ENCODE results near the gene GSDMA. TPM values are rescaled to one million over a fixed set of nuclear protein-coding genes. Genes with fewer than 3 reads are reported as not detected.

The GSDMA gene, protein sequence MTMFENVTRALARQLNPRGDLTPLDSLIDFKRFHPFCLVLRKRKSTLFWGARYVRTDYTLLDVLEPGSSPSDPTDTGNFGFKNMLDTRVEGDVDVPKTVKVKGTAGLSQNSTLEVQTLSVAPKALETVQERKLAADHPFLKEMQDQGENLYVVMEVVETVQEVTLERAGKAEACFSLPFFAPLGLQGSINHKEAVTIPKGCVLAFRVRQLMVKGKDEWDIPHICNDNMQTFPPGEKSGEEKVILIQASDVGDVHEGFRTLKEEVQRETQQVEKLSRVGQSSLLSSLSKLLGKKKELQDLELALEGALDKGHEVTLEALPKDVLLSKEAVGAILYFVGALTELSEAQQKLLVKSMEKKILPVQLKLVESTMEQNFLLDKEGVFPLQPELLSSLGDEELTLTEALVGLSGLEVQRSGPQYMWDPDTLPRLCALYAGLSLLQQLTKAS
- 0.59 and 1.6 TPM in 2 replicates for total RNA-seq

DNA sequence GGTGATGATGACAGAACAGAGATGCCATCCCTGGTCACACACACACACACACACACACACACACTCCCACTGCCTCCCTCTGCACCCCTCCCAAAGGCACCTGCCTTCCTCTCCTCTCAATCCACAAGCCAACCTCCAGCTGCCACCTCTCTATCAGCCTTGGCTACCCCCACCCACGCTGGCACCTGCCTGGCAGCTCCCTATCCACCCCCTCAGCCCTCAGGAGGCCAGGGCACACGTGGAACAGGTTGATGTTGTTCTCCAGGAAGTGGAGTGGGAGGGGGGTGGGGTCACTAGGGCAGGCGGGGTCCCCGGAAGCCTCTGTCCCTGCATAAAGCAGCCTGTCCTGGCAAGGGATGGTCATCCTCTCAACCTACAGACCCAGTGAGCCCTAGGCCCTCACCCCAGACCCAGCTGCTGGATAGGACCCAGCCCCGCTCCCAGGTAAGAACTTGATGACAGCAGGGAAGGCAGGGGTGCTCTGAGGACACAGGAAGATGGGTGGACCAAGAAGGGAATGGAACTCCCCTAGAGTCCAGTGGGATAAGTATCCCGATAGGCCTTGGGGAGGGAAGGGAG is at the start of gene GSDMA:
TSS of gene GSDMA (plus strand) at position 363 of the 579 bp plus-strand sequence. CDS start 2,684 bp downstream, outside the sequence.
- intact Hi-C loops (cut with micrococcal nuclease) = no loop called here

- intact Hi-C loops (cut with micrococcal nuclease) = no loop called here
Observed at GRCh38 chr17:39913989-39914388, 48.8 kb upstream of the GSDMA start.

DNA sequence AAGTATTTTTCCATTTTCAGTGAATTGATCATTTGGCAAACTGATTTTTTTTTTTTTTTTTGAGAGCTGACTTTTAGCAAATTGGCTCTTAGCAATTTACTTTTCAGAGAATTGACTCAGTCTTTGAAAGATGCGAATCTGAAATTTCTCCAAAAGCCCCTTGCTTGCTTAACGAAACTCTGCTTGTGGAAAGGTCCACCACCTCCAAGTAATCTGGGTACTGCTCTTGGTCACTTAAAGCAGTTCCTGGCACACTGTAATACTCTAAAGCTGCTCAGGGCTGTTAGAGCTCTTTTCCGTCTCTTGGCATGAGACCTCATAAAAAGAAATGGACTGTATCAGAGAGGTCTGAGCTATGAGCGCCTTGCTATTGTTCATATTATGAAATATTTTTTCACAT is 47.2 kb upstream of the GSDMA start:
- intact Hi-C loops (cut with micrococcal nuclease) = no loop called here

- intact Hi-C loops (cut with micrococcal nuclease) = no loop called here
Observed at GRCh38 chr17:39916918-39917317, 45.9 kb upstream of the GSDMA start.

- intact Hi-C loops (cut with micrococcal nuclease) = no loop called here
Observed at GRCh38 chr17:39919087-39919683, 43.6 kb upstream of the GSDMA start.

DNA sequence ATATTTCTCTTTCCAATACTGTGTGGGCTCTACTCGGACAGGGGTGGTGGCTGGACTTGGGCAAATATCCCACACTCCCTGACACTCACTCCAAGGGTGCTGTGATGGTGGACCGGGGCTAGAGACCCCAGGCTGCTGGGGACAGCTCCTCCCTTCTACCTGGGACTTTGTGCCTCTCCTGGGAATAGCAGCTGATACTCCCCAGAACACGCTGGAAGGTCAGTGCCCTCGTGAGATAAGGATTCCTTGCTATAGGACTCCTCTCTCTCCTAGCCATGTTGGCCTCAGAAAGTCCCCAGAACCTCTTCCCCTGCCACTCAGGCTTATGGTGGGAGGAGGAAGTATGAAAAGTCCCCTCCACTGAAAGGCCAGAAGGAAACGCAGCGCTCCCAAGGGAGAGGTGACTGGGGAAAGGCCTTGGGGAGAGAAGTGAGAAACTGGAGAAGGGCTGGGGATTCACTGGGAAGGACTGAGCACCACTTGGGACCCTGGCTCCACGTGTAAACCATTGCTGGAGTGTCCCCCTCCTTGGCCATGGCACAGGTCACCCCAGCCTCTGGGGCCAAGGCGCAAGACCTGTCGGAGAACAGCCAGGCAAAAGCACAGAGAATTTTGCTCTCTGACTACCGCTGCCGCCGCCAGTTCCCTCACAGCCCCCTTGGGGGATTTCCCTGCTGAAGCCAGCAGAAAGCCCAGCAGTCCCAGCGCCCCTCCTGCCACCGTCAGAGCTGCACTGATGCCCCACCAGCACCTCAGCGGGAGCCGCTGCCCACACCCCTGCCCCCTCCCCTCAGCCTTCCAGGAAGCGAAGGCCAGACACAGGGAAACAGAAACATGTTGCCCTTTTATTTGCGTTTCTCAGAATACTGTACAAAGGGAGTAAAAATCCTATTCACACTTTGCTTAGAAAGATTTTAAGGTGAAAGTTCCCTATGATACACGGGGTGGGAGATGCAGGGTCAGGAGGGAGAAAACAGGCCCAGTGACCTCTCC is 42.3 kb upstream of the GSDMA start:
- intact Hi-C loops (cut with micrococcal nuclease) = loop anchor here (10.0 kb wide), 2 partner anchors 126 to 166 kb away; no protein-coding TSS in a partner anchor

DNA sequence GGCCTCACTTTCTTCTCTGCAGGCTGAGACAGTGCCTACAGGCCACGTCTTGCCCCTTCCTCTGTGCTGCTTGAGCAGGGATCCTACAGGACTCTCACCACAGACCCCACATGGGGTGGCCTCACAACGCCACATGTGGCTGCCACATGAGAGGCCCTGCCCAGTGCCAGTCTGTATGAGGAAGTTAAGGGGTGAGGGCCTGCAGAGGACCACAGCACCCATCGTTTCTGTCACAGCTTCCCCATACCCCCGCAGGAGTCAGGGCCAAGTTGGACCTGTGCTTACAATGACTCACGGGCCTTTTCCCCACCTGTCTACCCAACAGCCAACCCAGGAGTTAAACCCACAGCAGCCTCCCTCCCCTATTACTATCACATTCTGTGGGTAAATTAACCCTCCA is 41.5 kb upstream of the GSDMA start:
- intact Hi-C loops (cut with micrococcal nuclease) = loop anchor here (10.0 kb wide), 2 partner anchors 127 to 167 kb away; no protein-coding TSS in a partner anchor

- intact Hi-C loops (cut with micrococcal nuclease) = loop anchor here (10.0 kb wide), 2 partner anchors 127 to 167 kb away; no protein-coding TSS in a partner anchor
Observed at GRCh38 chr17:39922006-39922405, 40.8 kb upstream of the GSDMA start.

DNA sequence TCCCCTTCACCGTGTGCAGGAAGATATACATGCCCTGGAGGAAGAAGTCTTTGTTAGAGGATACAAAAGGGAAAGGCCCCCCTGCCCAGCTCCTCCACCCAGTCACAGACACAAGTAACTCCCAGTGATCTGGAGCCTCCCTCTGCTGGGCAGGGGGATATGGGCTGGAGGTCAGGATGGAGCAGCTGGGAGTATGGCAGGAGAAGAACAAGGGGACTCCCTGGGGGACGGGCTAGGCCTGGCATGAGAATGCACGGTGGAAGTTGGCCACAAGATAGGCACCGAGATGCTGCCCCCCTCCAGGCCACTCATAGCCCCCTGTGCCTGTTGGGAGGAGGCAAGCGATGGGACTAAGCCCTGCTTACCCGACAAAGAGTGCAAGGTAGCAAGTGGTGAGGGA is 39.6 kb upstream of the GSDMA start:
- intact Hi-C loops (cut with micrococcal nuclease) = loop anchor here (10.0 kb wide), 2 partner anchors 128 to 168 kb away; no protein-coding TSS in a partner anchor

- intact Hi-C loops (cut with micrococcal nuclease) = loop anchor here (10.0 kb wide), 2 partner anchors 129 to 169 kb away; no protein-coding TSS in a partner anchor
Observed at GRCh38 chr17:39923836-39924690, 38.7 kb upstream of the GSDMA start.

DNA sequence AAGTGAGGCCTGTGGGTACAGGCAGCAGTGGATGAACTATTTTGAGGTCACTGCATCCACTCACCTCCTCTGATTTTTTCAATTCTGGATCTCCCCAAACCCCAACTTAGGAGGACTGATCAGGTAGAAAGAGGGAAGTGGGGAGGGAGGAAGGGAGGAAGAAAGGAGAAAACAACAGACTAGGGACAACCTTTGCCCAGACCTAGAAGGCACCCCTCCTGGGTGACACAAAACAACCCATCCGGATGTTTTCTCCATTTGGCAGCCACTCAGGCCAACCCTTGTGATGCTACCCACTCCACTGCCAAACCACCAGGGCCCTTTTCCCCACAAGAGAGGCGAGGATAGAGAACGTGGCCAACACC is 38.1 kb upstream of the GSDMA start:
- intact Hi-C loops (cut with micrococcal nuclease) = loop anchor here (5.0 to 10.0 kb wide), 3 partner anchors 62 to 170 kb away; partner anchors contain the start of gene IKZF3

GRCh38 chr17:39925282-39926134 is 37.3 kb upstream of the GSDMA start:
- intact Hi-C loops (cut with micrococcal nuclease) = loop anchor here (1.0 to 10.0 kb wide), 5 partner anchors 22 to 173 kb away; partner anchors contain the start of gene IKZF3

- intact Hi-C loops (cut with micrococcal nuclease) = loop anchor here (1.0 to 10.0 kb wide), 5 partner anchors 23 to 173 kb away; partner anchors contain the start of gene IKZF3
Observed at GRCh38 chr17:39926135-39926587, 36.6 kb upstream of the GSDMA start.

DNA sequence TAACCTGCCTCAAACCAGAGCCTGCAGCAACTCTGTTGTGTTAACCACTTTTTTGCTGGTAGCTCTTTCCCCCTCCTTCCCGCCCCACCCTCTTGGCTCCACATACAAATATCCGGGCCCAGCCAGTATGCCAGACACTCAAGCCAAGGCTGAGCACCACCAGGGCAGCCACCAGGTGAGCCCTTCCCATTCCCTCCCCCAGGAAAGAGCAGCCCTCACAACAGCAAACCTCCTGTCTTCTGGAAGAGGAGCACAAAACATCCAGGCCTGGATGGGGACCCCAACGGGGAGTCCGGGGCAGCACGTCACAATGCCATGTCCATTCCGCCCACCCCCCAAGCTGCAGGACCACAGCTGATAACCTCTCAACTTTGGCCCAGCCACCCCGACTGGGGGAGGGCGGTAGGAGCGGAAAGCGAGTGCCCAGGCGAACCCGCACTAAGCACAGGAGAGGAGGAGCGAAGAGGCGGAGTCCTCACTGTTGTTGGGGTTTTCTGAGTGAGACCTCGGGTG is 36.2 kb upstream of the GSDMA start:
- intact Hi-C loops (cut with micrococcal nuclease) = loop anchor here (1.0 to 10.0 kb wide), 7 partner anchors 23 to 172 kb away; partner anchors contain the start of genes IKZF3 and PSMD3

DNA sequence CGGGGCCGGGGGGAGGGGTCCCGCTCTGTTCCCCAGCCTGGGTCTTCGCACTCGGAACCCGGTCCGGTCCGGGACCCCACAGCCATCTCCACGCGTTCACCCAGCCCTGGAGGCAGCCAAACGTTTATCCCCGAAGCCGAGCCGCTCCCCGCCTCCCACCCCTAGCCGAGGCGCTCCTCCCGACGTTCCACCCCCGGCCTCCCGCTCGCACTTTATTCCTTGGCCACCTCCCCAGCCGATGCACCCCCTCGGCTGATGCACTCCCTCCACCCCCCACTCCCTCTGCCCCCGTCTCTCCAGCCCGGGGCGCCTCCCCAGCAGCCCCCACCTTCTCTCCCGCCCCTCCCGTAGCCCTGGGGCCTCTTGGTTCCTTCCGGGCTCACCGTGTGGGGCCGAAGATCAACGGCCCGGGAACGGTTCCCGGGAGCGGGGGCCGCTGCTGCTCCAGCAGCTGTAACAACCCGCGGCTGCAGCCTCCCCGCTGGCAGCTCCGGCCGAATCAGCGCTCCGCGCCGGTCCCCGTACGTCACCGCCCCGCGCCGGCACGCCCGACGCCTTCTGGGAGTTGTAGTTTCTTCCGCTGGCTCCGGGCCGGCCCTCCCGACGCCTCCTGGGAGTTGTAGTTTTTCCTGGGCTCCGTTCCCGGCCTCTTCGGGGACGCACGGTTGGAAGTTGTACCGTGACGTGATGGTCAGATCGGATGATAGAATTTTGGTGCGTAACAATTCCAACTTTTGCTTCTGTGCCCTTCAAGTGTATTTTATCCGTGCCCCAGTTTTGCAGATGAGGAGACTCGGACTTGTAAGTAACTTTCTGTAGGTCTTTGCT is 35.5 kb upstream of the GSDMA start, which contains the start of the genes LRRC3C and ORMDL3:
TSS of gene LRRC3C (plus strand) at position 632 of the 828 bp plus-strand sequence. CDS start 13,792 bp downstream, outside the sequence.
TSS of gene ORMDL3 (minus strand) at position 501 of the 828 bp plus-strand sequence. CDS start 3,398 bp downstream, outside the sequence.
- intact Hi-C loops (cut with micrococcal nuclease) = loop anchor here (1.0 to 10.0 kb wide), 6 partner anchors 26 to 173 kb away; partner anchors contain the start of genes IKZF3 and PSMD3
